Activated CD4-positive, alpha-beta T cell treated with anti-CD3 and anti-CD28 coated beads, Interleukin-2, amount 50 U/mL, for 16 hours (primary cell): Measurements from ENCODE around the gene RPL11.

Experiments used
- DNase-seq: peaks from one replicate; pipeline ENCODE4 v3.0.0-alpha.2; 2020

The RPL11 gene

GRCh38 chr1:23736437-23737134 is 45.0 kb downstream of the RPL11 start:
- DNase-seq, result peak; percentile 60

DNA sequence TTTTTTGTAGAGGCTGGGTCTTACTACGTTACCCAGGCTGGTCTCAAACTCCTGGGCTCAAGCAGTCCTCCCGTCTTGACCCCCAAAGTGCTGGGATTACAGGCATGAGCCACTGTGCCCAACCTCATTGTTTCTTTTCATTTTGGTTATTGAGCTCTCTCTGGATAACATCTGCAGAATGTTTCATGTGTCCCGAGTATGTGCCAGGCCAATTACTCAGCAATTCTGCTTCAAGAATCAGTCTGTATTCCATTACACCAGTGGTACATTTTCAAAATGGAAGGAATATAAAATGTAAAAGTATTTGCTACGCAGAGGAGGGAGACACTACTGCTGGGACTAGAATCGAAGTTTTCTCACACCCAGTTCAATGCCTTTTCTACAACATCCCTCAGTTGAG is 50.0 kb downstream of the RPL11 start:
- no peak for DNase-seq

GRCh38 chr1:23742670-23743286 is 51.2 kb downstream of the RPL11 start:
- DNase-seq, result peak; percentile 20

DNA sequence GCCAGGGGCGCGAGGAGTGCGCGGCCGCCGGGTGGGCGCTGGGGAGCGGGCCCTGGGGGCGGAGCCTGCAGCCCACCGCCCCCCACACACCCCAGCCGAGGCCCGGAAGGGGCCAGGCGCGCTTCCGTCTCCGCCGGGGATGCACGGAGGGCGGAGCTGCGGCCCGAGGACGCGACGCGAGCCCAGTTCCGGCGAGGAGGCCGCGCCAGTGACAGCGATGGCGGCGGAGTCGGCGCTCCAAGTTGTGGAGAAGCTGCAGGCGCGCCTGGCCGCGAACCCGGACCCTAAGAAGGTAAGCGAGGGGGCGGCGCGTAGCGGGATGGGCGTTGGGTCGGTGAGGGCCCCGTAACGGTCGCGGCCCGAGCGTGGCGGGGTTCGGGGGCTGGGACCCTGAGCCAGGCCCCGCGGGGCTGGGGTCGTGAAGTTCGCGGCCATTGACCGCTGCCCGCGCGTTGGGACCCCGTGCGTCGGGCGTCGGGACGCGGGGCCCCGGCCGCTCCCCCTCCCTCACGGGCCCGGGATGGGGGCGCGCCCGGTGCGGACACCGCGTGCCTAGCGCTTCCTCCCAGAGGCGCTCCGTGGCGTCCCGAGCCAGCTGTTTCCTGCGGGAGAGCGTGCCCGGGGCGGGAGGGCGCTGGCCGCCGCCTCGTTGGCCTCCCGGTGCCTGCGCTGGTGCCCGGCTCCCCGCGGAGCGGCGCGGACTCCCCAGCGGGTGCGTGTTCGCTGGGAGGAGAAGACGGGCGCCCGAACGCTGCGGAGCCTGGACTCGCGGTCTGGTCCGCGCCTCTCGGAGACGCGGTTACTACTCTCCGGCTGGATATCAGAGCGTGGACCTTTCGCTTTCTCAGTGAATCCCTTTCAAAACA is 51.9 kb downstream of the RPL11 start, which contains the start of gene ELOA:
Gene ELOA, plus strand, starts transcription at position 185 of the 866 bp plus-strand sequence. Its CDS starts 33 bp downstream, at position 218.
- peak; percentile 81 for DNase-seq

DNA sequence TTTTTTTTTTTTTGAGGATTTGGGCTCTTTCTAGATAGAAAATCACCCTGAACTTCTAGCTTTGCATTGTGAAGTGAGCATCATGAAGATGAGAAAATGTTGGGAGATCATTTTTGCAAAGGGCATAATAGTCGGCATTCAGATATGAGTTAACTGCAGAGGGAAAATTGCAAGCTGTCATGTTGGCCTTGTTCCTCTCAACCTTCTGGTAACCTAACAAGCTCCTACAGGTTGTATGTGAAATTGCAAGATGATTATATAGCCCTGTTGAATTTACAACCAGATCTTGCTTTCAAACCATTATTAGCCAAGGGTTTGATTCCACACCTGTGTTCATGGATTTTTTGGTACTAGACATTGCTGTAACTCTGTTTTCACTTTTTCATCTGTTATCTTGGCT is 53.9 kb downstream of the RPL11 start:
- DNase-seq, result peak; percentile 61
